Mucosa of rectum (tissue), 2 donors: ENCODE results near the gene NBR1.
A peak's percentile ranks its signal among the peaks of the same experiment; 100 is the strongest.
"Not testable (repeated sequence)": the region's sequence is repeated elsewhere in the genome, so short reads cannot be mapped to it uniquely, and the experiment has no call there.

ENCODE experiments used
- H3K27ac ChIP-seq, 2 donors: one replicate each; pipeline ENCODE4 v1.7.0; 2013; ENCODE audit warnings: inconsistent platforms in 2 of 2, low read depth in 2 of 2, low read length in 2 of 2
- H3K27me3 ChIP-seq, 2 donors: one replicate each; pipeline ENCODE4 v1.7.0; 2013; ENCODE audit warnings: low read length in 2 of 2; ENCODE audit not compliant: control insufficient read depth in 2 of 2, insufficient read depth in 2 of 2
- H3K36me3 ChIP-seq, 2 donors: one replicate each; pipeline ENCODE4 v1.7.0; 2013; ENCODE audit warnings: low read length in 2 of 2; ENCODE audit not compliant: control insufficient read depth in 2 of 2, insufficient read depth in 2 of 2
- H3K4me1 ChIP-seq, 2 donors: one replicate each; pipeline ENCODE4 v1.7.0; 2013; ENCODE audit warnings: low read length in 2 of 2, mild to moderate bottlenecking in 1 of 2; ENCODE audit not compliant: control insufficient read depth in 2 of 2, insufficient read depth in 2 of 2
- H3K4me3 ChIP-seq, 2 donors: one replicate each; pipeline ENCODE4 v1.7.0; 2013; ENCODE audit warnings: low read length in 2 of 2
- H3K9ac ChIP-seq, 2 donors: one replicate each; pipeline ENCODE4 v1.7.0; 2013; ENCODE audit warnings: low read length in 2 of 2, low read depth in 1 of 2, mild to moderate bottlenecking in 1 of 2
- H3K9me3 ChIP-seq, 2 donors: one replicate each; pipeline ENCODE4 v1.7.0; 2013; ENCODE audit warnings: low read length in 2 of 2; ENCODE audit not compliant: control insufficient read depth in 2 of 2
- donor health status: healthy.
- donor health status: Normal muscosa, but diverticular disease.

NBR1 gene, protein sequence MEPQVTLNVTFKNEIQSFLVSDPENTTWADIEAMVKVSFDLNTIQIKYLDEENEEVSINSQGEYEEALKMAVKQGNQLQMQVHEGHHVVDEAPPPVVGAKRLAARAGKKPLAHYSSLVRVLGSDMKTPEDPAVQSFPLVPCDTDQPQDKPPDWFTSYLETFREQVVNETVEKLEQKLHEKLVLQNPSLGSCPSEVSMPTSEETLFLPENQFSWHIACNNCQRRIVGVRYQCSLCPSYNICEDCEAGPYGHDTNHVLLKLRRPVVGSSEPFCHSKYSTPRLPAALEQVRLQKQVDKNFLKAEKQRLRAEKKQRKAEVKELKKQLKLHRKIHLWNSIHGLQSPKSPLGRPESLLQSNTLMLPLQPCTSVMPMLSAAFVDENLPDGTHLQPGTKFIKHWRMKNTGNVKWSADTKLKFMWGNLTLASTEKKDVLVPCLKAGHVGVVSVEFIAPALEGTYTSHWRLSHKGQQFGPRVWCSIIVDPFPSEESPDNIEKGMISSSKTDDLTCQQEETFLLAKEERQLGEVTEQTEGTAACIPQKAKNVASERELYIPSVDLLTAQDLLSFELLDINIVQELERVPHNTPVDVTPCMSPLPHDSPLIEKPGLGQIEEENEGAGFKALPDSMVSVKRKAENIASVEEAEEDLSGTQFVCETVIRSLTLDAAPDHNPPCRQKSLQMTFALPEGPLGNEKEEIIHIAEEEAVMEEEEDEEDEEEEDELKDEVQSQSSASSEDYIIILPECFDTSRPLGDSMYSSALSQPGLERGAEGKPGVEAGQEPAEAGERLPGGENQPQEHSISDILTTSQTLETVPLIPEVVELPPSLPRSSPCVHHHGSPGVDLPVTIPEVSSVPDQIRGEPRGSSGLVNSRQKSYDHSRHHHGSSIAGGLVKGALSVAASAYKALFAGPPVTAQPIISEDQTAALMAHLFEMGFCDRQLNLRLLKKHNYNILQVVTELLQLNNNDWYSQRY

DNA sequence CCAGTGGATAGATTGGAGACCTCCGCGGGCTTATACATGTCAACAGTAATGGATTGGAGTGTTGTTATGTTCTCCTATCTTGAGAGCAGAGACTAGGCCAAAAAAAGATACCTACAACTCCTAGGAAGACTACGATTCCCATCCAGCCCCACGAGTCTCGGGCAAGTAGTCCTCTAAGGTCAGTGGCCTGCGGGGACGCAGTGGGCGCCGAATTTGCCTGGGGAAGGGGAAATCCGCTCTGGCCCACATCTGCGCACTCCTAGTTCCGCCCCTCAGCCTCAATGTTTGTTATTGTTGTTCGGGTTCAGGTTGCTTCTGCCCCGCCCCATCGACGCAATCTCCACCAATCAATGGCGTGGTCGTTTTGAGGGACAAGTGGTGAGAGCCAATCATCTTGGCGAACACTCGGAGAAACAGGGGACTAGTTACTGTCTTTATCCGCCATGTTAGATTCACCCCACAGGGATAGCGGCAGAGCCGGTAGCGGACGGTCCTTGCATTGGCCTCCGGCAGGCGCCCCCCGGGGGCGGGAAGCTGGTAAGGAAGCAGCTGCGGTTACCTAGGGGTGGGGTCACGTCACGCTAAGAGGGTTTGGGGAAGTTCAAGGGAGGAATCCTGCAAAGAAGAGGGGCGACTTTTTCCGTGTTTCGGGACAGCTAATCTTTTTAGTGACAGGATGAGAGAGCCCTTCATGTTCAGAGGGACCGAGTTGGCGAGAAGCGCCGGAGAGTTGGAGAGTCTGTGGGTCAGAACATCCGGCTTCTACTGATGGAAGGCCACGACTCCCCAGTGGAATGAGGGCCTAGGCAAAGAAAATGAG is at the start of gene NBR1:
Gene NBR1, plus strand, starts transcription at position 449 of the 820 bp plus-strand sequence. CDS start 4,586 bp downstream, outside the sequence.
- H3K4me1 ChIP-seq = peaks cover 30 to 46% of the 10 kb centered on the region in 2 donors
- no peaks in the 10 kb centered on the region for H3K36me3 ChIP-seq
- H3K27me3 ChIP-seq = no peaks in the 10 kb centered on the region
- peak within 1 kb of the TSS; percentile 98 to 99 for H3K9ac ChIP-seq
- peak within 1 kb of the TSS; percentile 87 to 93 for H3K4me3 ChIP-seq
- H3K9me3 ChIP-seq = no peaks in the 10 kb centered on the region
- H3K27ac ChIP-seq = peak within 1 kb of the TSS; percentile 97 to 98

DNA sequence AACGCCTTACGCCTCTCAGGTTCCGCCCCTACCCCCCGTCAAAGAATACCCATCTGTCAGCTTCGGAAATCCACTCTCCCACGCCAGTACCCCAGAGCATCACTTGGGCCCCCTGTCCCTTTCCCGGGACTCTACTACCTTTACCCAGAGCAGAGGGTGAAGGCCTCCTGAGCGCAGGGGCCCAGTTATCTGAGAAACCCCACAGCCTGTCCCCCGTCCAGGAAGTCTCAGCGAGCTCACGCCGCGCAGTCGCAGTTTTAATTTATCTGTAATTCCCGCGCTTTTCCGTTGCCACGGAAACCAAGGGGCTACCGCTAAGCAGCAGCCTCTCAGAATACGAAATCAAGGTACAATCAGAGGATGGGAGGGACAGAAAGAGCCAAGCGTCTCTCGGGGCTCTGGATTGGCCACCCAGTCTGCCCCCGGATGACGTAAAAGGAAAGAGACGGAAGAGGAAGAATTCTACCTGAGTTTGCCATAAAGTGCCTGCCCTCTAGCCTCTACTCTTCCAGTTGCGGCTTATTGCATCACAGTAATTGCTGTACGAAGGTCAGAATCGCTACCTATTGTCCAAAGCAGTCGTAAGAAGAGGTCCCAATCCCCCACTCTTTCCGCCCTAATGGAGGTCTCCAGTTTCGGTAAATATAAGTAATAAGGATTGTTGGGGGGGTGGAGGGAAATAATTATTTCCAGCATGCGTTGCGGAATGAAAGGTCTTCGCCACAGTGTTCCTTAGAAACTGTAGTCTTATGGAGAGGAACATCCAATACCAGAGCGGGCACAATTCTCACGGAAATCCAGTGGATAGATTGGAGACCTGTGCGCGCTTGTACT is 45.7 kb upstream of the NBR1 start, which contains the start of gene BRCA1:
Gene BRCA1, minus strand, starts transcription at position 232 of the 834 bp plus-strand sequence. CDS start 1,268 bp downstream, outside the sequence.
- peak within 1 kb of the TSS; percentile 88 to 90 for H3K27ac ChIP-seq
- H3K36me3 ChIP-seq = peaks cover 2 to 6% of the 10 kb centered on the region in 2 donors
- peak within 1 kb of the TSS; percentile 73 to 89 for H3K4me3 ChIP-seq
- H3K9ac ChIP-seq = peak within 1 kb of the TSS; percentile 84
- no peaks in the 10 kb centered on the region for H3K9me3 ChIP-seq
- H3K4me1 ChIP-seq = peaks cover 7 to 8% of the 10 kb centered on the region in 2 donors
- no peaks in the 10 kb centered on the region for H3K27me3 ChIP-seq

DNA sequence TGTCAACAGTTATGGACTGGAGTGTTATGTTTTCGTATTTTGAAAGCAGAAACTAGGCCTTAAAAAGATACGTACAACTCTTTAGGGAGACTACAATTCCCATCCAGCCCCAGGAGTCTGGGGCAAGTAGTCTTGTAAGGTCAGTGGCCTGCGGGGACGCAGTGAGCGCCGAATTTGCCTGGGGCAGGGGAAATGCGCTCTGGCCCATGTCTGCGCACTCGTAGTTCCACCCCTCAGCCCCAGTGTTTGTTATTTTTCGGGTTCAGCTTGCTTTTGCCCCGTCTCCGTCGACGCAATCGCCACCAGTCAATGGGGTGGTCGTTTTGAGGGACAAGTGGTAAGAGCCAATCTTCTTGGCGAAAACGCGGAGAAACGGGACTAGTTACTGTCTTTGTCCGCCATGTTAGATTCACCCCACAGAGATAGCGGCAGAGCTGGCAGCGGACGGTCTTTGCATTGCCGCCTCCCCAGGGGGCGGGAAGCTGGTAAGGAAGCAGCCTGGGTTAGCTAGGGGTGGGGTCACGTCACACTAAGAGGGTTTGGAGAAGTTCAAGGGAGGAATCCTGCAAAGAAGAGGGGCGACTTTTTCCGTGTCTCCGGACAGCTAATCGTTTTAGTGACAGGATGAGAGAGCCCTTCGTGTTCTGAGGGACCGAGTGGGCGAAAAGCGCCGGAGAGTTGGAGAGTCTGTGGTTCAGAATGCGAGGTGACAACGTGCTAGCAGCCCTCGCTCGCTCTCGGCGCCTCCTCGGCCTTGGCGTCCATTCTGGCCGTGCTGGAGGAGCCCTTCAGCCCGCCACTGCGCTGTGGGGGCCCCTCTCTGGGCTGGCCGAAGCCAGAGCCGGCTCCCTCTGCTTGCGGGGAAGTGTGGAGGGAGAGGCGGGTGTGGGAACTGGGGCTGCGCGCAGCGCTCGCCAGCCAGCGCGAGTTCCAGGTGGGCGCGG is 44.8 kb upstream of the NBR1 start:
- Histone ChIP-seq H3K9ac (peak overlapping the region; percentile 84), H3K4me3 (peak overlapping the region; percentile 73 to 89), H3K4me1 (peaks cover 7 to 8% of the 10 kb centered on the region in 2 donors), H3K27me3 (no peaks in the 10 kb centered on the region), H3K27ac (peak overlapping the region; percentile 88 to 90), H3K36me3 (peaks cover 2 to 9% of the 10 kb centered on the region in 2 donors), H3K9me3 (no peaks in the 10 kb centered on the region)

- H3K4me1 ChIP-seq = peaks cover 7 to 8% of the 10 kb centered on the region in 2 donors
- no peaks in the 10 kb centered on the region for H3K27me3 ChIP-seq
- H3K4me3 ChIP-seq = no peak overlapping the region
- no peaks in the 10 kb centered on the region for H3K9me3 ChIP-seq
- H3K9ac ChIP-seq = no peak overlapping the region
- no peak overlapping the region for H3K27ac ChIP-seq
- peaks cover 2 to 9% of the 10 kb centered on the region in 2 donors for H3K36me3 ChIP-seq
Observed at GRCh38 chr17:43126911-43127290, 44.1 kb upstream of the NBR1 start.

- not testable (repeated sequence) for H3K9me3 ChIP-seq, H3K9ac ChIP-seq, H3K4me3 ChIP-seq, H3K27me3 ChIP-seq, H3K4me1 ChIP-seq, H3K27ac ChIP-seq
- H3K36me3 ChIP-seq = peaks cover 2 to 10% of the 10 kb centered on the region in 2 donors
Observed at GRCh38 chr17:43127333-43127876, 43.6 kb upstream of the NBR1 start.

DNA sequence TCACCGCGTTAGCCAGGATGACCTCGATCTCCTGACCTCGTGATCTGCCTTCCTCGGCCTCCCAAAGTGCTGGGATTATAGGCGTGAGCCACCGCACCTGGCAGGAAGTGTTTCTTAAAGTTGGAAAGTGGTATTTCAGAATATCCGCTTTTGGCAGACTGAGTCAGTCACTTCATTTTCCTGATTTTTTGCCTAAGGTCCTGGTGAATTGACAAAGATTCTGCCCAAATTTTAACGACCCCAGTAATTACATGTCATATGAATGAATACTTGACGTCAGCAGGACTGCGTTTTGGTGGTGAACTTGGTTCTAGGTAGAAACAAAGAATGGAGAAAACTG is 41.4 kb upstream of the NBR1 start:
- H3K36me3 ChIP-seq = peaks cover 11 to 17% of the 10 kb centered on the region in 2 donors
- no peak overlapping the region for H3K9ac ChIP-seq
- H3K9me3 ChIP-seq = no peaks in the 10 kb centered on the region
- H3K27me3 ChIP-seq = no peaks in the 10 kb centered on the region
- no peak overlapping the region for H3K27ac ChIP-seq
- H3K4me1 ChIP-seq = peaks cover 7 to 8% of the 10 kb centered on the region in 2 donors
- no peak overlapping the region for H3K4me3 ChIP-seq

DNA sequence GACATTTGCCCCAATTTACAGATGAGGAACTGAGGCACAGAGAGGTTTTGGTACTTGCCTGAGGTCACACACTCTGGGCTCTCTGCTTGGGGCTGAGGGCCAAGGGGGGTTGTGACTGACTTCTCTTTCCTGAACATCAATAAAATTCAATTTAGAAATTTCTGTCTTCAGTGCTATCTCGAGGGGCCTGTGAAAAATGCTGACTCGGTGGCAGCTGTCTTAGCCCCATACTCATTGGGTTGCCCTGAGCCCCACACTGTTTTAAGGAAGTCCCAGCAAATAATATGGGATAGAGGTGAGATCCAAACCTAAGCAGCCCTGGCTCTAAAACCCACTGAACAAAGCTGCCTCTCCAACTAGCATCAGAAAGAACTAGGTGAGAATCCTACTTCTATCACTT is 38.9 kb upstream of the NBR1 start:
- H3K36me3 ChIP-seq = peaks cover 14 to 23% of the 10 kb centered on the region in 2 donors

GRCh38 chr17:43133439-43133838 is 37.6 kb upstream of the NBR1 start:
- not testable (repeated sequence) for H3K27ac ChIP-seq, H3K9ac ChIP-seq, H3K4me3 ChIP-seq, H3K27me3 ChIP-seq, H3K4me1 ChIP-seq, H3K9me3 ChIP-seq
- H3K36me3 ChIP-seq = peaks cover 12 to 19% of the 10 kb centered on the region in 2 donors

More for the DNA sequence above, 38.9 kb upstream of the NBR1 start:
- H3K9me3 ChIP-seq = no peaks in the 10 kb centered on the region
- no peaks in the 10 kb centered on the region for H3K27me3 ChIP-seq
- no peaks in the 10 kb centered on the region for H3K4me1 ChIP-seq
- H3K9ac ChIP-seq = no peak overlapping the region
- no peak overlapping the region for H3K27ac ChIP-seq
- H3K4me3 ChIP-seq = no peak overlapping the region
